ENCODE data around the gene LPGAT1.

DNA sequence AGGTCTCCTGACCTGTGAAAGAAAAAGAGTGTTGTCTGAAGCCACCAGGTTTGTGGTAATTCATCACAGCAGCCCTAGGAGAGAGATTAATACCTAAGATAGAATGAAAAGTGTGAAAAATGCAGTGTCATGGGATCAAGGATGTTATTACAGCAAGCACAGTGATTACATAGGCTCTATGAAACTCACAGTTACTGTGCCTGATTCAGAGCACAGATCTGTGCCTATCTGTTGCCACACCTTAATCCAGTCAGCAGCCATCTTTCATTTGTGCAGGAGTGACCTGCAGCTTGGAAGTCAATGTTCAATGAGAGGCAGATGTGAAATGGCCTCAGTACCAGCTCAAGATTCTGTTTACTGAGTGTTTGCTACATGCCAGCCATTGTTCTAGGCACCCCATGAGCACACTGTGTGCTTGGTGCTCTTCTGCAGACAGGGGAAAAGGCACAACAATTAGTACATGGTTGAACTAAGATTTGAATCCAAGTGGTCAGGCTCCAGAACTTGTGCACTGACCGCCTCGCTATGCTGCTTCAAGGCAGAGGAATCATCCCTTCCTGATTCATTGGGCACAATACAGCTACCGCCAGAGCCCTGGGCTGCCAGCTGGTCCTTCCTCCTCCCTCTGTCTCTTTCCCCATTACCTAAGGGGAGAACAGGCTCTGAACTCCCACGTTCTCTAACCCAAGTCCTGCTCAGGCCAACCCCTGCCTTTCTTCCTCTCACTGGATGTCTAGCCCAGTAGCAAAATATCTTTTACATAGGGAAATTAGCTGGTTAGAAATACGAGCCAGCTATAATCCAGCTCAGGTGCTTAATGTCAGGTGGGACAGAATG is 98.9 kb downstream of the LPGAT1 start:
- TF ChIP-seq, protein P1, sequence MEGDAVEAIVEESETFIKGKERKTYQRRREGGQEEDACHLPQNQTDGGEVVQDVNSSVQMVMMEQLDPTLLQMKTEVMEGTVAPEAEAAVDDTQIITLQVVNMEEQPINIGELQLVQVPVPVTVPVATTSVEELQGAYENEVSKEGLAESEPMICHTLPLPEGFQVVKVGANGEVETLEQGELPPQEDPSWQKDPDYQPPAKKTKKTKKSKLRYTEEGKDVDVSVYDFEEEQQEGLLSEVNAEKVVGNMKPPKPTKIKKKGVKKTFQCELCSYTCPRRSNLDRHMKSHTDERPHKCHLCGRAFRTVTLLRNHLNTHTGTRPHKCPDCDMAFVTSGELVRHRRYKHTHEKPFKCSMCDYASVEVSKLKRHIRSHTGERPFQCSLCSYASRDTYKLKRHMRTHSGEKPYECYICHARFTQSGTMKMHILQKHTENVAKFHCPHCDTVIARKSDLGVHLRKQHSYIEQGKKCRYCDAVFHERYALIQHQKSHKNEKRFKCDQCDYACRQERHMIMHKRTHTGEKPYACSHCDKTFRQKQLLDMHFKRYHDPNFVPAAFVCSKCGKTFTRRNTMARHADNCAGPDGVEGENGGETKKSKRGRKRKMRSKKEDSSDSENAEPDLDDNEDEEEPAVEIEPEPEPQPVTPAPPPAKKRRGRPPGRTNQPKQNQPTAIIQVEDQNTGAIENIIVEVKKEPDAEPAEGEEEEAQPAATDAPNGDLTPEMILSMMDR (IDR thresholded peaks at IDR 0.05; ENCODE audit: low read length): no peak
- TF ChIP-seq EZH2 (optimal IDR thresholded peaks at IDR 0.05; ENCODE audit: low read depth, low read length): no peak
- TF ChIP-seq EZH2phosphoT487 (IDR thresholded peaks at IDR 0.05; ENCODE audit: low read length): no peak
